GM12874 (cell line): Measurements from ENCODE around the gene GPX5.

Source experiments
- CTCF ChIP-seq: IDR thresholded peaks from 2 replicates; pipeline ENCODE4 v1.5.1; 2011; ENCODE audit warnings: low read depth, mild to moderate bottlenecking, control low read depth, low read length, moderate library complexity; ENCODE audit not compliant: insufficient read depth

The GPX5 gene

GRCh38 chr6:28569748-28570147 lies 44.1 kb downstream of the GPX5 start:
- TF ChIP-seq CTCF: no peak

- TF ChIP-seq CTCF: no peak
Observed at GRCh38 chr6:28580475-28580874, 54.8 kb downstream of the GPX5 start.

- no peak for TF ChIP-seq CTCF
Observed at GRCh38 chr6:28583463-28583862, 57.8 kb downstream of the GPX5 start.
